NCI-H2107 (cell line): ENCODE results near the gene ABITRAM.
"Not testable (repeated sequence)": the region's sequence is repeated elsewhere in the genome, so short reads cannot be mapped to it uniquely, and the experiment has no call there.

Experiments
- DNase-seq: peaks from one replicate; lab custom pipeline; 2025; lab: John Stamatoyannopoulos, UW

The ABITRAM gene

DNA sequence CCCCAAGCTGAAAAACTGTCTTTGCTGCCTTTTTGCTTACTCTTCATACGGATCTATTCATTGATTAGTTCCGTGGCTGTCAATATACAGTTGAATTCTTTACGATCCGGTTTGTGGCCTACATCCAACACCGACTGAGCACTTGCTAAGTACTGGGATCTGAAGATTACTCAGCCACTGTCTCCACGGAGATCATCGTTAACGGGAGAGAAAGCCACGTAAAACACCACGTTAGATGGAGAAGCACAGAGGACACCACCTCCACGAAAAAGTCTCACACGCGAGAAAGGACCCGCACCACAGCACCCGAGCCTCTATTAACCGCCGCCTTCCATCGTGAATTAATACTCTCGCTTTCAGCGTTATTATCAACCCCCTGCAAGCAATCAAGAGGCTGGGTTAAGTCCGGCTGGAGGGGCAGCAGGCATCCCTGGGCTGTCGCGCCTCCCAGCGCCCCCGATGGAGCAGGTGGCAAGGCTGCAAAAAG is 926 bp upstream of the ABITRAM start:
- DNase-seq, result no peak

DNA sequence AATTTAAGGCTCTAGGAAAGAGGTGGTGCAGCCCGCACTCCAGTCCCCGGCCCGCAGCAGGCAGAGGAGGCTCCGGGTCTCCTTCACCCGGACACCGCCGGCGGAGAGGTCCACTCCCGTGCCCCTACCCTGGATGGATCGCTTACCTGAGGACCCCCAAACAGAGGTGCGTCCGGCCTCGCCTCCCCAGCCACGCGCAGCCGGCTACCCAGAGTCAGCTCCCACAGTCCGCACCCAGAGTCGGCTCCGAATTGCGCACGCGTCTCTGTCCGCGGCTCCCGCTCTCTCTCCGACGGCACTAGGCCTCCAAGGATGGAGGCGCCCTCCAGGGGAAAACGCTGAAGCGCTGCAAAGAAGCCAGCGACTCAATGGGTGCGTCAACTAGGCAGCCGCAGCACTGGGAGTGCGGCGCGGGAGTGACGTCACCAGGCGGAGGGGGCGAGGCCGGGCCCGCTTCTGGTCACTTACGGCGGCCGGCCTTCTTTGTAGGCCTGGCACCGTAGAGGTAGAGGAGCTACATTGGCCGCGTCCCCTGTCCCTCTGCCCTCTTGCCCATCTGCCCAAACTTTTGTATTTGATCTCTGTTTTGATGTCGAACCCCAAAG is 380 bp upstream of the ABITRAM start, which contains the start of gene ELP1:
ELP1 (minus strand) TSS at position 407 of the 605 bp plus-strand sequence. CDS start 2,978 bp downstream, outside the sequence.
- DNase-seq, result peak; percentile 78

DNA sequence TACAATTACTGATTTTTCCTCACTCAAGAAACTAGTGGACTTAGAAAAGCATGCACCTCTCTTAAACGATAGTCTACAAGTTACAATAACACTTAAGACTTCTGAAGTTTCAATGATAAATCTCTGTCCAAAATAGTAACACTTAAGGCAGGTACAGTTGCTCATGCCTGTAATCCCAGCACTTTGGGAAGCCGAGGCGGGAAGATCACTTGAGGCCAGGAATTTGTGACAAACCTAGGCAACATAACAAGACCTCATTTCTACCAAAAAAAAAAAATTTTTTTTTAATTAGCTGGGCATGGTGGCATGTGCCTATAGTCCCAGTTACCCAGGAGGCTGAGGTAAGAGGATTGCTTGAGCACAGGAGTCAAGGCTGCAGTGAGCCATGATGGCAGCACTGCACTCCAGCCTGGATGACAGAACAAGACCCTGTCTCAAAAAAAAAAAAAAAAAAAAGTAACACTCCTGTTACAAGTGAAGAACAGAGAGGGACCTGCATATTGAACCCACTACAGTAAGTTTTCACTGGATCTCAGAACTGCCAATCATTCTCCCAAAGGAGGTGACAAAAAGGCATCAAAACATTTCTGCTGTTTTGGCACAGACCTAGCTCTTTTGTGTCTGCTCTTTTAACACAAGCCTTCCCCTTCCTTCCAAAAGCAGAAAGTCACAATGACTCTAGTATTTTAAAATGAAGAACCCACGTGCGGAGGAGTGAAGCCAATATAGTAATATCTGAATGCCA is 3.5 kb downstream of the ABITRAM start:
- no peak for DNase-seq

DNA sequence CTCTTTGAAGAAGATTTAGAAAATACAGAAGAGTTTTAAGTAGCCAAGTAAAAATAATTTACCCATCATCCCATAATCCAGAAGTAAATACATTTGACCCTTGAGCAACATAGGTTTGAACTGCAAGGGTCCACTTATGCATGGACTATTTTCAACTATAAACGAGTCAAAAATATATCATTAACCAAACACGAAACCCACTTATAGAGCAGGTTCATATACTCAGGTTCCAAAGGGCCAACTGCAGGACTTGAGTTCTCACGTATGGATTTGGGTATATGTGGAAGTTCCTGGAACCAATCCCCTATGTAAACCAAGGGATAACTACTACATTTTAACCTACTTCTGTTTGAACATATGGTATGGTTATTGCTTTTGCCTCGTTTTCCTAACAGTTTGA is 5.8 kb downstream of the ABITRAM start:
- DNase-seq, result no peak

DNA sequence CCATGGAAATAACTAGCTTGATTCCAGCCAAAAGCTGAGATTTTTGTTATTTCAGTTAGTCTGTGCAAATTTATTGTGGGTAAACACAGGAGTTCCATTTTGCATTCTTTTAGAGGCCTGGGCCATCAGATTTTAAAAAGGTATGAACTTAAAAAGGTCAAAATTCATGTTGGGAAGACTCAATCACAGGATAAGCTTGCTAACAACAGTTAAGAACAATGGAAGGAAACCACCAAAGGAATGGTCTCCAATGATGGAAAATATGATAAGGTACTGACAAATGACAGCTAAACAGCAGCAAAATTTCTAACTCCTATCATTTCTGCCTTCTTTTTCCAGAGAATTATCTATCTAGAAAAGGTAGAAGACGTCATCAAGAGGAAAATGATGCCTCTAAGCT is 16.0 kb downstream of the ABITRAM start:
- no peak for DNase-seq

DNA sequence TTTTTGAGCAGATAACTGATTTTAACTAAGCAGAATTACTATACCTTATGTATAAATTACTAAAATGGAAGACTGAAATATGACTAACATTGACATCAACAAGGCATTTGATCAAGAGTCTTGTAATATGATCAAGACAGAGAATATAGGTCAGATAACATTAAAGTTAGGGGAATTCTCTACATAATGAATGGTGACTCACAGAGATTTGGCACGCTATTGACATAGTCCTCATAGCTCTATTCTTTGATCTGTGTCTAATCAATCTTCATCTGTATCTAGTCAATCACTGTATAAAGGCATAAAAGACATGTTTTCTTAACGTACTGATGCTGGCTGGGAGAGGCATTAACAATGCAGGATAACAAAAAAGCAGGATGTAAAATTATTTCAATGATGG is 17.4 kb downstream of the ABITRAM start:
- DNase-seq, result no peak

DNA sequence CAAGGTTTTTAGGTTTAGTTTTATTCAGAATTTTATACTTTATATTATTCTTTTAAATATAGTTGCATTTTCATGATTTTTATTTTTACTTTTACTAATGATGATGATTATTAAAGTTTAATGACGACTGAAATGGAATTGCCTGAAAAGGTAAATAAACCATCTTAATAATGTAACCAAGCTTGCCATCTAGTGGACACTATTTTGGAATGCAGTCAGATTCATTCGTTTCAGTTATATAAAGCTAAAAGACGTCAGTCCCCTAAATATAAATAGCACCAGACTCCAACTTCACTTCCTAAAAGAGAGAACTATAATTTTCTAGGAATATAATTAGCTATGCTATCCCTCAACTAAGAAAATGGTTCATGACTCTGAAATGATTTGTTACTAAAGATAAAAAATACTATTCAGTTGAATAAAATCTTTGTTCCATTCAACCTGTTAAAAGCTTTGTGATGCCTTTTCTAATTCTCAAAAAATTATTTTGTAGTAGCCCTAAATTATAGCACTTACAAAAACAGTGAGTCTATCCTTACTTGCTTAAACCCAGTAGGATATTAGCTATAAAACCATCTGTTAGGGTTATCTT is 19.9 kb downstream of the ABITRAM start:
- DNase-seq, result no peak

DNA sequence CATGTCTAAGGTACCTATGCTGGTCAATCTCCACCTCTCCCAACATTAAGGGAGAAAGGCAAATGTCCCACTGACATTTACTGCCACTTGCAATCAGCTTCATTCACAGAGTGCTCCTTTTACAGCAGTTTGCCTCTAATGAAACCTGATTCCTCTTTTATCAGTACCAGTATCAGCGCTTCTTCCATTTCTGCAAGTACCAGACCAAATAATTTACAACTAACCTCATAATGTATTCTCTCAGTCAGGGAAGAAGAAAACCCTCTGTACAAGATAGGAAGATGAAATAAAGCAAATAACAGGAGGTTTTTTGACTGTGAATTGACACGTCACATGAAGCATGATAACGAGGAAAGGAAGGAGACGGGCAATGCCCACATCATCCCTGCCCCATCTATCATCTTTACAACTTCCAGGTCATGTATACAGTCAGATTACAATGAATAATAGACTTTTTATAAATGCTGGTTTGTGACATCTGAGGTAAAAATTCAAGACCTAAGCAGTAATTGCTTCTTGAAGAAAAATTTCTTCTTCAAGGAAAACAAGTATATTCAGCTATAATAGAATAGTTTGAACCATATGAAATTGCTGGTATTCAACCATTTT is 21.9 kb downstream of the ABITRAM start:
- no peak for DNase-seq

DNA sequence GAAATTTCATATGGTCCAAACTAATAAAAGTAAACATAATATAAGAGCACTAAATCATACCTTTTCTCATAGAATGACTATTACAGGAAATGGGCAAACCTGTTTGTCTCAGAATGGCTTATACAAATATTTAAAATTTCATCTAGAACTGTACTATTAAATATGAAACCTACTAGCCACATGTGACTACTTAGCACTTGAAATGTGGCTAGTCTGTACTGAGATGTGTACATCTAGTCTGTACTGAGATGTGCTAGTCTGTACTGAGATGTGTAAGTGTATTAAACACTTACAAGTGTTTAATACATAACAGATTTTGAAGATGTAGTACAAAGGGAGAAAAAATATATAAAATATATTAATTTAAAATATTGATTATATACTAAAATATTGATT is 22.4 kb downstream of the ABITRAM start:
- DNase-seq, result no peak

DNA sequence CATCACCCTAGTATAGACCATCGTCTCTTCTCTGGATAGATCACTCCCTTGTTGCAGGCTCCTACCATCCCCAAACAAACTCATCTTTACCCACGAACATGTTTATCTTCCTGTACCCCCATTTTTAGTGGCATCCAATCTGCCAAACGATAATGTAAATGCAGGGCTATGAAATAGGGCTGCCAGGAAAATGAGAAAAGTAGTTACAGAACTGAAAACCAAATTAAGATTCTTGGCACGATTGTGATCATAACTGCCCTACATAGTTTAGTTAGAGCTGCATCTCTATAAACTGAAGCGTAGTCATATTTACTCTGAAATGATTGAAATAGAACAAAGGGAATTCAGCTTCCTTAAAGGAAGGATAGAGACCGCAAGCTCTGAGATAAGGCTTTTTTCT is 26.1 kb downstream of the ABITRAM start:
- no peak for DNase-seq

DNA sequence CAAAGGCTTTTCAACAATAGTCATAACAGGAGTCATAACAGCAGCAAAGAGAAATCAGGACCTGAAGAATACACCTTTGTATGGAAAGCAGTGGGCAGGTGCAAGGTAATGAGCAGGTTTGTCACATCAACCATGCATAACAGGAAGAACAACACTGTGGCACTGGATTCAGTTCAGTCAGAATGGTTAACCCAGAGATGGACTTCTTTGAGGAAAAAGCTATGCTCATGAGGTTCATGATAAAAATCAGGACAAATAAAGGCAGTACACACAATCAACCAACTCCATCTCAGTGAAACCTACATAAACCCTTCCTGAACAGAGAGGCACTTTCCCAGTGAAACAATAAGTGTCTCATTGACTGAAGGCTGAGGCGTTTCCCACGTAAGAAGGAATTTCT is 27.0 kb downstream of the ABITRAM start:
- no peak for DNase-seq

DNA sequence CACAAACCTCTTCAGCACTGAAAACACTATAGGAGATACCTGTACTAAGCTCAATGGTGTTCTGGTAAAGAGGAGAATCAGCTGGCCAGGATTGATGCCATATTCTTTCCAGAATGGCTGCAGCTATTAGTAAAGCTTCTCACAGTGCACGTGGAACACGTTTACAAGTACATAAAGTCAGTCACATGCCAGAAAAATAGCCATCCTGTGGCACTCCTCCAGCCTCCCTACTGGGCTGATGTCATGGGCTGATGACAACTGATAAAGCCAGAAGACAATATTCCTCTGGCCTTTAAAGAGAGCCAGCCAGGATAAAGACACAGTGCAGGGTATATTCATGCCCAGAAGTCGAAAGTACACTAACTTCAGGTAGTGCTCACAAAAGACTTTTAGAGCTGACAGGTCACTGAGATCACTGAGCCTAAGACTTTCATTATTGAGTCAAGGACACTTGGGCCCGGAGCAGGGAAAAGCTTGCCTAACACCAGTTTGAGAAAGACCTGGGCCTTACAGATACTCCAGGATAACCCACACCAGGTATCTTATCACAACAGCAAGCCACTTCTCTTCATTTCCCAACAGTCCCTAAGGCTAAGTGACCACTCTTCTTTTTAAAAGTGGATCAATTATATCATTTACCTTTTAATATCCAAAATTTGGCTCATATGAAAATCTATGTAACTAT is 29.4 kb downstream of the ABITRAM start:
- no peak for DNase-seq

DNA sequence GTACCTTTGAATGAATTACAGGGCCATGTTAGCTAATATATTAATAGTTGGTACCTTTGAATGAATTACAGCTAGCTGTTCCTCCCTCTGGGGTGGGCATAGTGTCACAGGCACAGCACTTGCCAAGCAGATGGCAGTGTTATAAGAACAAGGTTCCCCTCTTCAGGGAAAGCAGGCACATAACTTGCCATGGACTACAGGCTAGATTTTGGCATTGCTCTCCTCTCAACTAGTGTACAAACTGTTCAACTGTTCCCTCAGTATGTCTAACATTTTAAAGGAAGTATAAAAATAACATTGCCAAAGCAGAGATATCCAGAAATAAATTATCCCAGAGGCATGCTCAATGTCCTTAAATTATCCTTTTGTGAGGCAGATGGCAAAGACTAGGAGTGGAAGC is 33.7 kb downstream of the ABITRAM start:
- DNase-seq, result no peak

DNA sequence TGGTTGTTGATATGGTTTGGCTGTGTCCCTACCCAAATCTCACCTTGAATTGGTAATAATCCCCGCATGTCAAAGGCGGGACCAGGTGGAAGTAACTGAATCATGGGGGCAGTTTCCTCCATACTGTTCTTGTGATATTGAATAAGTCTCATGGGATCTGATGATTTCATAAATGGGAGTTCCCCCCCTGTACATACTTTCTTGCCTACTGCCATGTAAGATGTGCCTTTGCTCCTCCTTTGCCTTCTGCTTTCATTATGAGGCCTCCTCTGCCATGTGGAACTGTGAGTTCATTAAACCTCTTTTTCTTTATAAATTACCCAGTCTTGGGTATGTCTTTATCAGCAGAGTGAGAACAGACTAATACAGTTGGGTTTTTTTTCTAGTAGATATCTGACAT is 37.2 kb downstream of the ABITRAM start:
- not testable (repeated sequence) for DNase-seq

DNA sequence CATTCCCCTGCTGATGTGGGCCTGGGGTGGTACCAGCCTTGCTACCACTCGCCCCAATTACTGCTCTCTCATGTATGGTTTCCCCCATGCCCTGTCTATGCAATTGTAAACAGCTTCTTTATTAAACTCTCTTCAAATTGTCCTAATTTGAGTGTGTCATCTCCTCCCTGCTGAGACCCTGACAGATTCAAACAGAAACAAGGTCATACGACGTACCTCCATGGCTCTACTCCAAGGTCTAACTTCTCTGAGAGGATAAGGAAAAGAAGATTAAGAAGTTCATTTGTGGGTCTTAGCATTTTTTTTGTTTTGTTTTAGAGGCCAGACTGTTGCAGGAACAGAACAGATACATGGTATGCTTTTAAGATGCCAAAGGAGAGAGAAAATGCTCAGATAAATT is 38.0 kb downstream of the ABITRAM start:
- no peak for DNase-seq

DNA sequence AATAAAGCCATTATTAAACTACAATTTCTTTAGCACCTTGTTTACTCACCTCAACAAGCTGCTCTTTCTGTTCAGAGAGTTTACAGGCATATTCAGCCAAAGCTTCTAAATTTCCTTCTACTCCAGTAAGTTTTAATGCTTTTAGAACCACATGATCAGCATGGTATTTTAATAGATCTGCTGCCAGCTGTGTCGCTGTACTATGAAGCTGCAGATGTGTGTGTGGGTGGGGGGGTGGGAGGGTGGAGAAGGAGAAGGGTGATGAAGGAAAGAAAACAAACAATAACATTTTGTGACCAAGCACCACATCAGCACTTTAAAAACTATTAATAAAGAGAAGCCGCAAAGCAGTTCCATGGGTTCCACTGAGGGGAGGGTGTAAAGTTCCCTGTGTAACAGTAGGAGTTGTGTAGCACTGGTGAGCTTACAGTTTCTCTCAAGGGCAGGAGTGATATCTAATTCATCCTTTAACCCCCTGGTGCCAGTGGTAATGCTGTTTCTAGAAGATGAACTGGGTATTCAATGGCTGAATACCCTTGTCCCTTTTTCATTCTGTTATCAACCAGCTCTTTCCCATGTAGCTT is 38.5 kb downstream of the ABITRAM start:
- DNase-seq, result no peak

DNA sequence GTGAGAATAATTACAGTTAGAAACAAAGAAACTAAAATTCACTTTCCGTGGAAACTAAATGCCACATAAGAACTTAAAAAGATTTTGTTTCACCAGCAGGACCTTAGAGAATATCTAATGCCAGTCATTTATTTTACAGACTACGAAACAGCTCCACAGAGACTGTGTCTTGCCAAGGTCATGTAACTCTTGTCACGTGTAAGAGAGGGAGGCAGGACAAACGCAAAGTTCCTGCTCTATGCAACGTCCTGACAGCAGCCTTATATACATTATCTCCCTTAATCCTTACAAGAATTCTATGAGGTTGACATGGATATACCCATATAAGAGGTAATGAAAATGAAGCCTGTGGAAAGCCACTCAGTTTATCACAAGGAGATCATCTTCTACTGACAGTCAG is 39.7 kb downstream of the ABITRAM start:
- no peak for DNase-seq

DNA sequence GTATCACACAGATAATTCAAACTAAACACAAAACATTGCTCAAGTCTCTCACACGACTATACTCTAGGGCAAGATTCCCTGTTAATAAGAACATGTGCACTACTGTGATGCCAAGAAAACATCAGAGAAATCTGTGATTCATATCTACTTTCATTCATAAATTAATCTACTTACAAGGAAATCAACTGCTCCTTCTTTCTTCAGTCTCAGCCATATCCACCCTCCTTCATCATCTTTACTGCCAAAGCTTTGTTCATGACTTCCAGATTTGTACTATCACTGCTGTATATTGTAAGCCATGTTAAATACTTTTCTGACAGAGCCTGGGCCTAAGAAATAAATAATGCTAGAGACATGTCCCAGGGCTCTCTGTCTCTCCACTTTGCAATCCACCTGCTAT is 44.0 kb downstream of the ABITRAM start:
- no peak for DNase-seq

DNA sequence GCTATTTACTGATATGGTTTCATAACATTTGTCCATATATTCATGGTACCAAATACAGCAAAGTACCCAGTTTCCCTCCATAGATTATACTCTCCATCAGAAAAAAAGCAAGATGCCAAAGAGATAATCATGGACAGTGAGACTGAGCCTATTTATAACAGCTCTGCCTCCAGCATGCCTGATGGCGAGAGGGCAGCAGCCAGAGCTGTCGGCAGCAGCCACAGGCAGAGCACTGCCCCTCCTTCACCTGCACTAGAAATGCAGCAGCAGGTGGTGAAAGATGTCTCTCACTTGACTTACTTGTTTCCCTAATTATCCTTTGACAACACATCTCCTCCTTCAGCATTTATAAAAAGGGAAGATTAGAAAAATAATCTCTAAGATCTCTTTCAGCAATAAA is 46.7 kb downstream of the ABITRAM start:
- DNase-seq, result no peak

DNA sequence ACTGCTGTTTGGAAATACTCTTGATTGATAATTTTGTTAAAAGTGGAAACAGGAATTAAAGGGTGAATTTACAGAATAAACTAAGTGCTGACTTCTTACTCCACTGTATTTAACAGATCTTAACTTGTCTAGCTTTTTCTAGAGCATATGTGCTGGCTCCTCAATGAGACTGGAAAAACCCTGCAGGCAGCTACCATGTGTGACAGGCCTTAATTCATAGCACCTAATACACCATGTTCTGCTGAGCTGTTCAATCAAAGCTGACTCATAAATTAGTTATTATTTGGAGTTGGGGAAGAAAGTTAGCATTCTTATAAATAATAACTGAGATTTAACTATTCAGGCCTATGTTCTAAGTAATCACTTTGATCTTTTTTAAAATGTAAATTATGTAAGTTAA is 49.7 kb downstream of the ABITRAM start:
- DNase-seq, result no peak
